ENCODE results near the gene TANGO6. TPM values are rescaled to one million over a fixed set of nuclear protein-coding genes. Genes with fewer than 3 reads are reported as not detected.
"Not testable (repeated sequence)": the region's sequence is repeated elsewhere in the genome, so short reads cannot be mapped to it uniquely, and the experiment has no call there.

The TANGO6 gene
- total RNA-seq, 2 donors from 2014 or later, result 9.6 to 15.3 TPM

GRCh38 chr16:69049146-69049545, 205.8 kb downstream of the TANGO6 start:
- no peaks in the 10 kb centered on the region for H3K27me3 Mint-ChIP-seq (ENCODE audit: insufficient read depth)
- H3K4me1 ChIP-seq (ENCODE audit: control insufficient read depth, insufficient read depth, low read length), result no peaks in the 10 kb centered on the region
- DNase-seq, result no peak
- no peak overlapping the region for H3K27ac Mint-ChIP-seq
- H3K4me3 Mint-ChIP-seq, result no peak overlapping the region
- H3K27me3 ChIP-seq (ENCODE audit: control insufficient read depth, insufficient read depth, low read length, poor library complexity, severe bottlenecking), result no peaks in the 10 kb centered on the region
- no peak for TF ChIP-seq CTCF (conservative IDR thresholded peaks at IDR 0.05)
- H3K36me3 ChIP-seq (ENCODE audit: control insufficient read depth, insufficient read depth, low read length), result no peaks in the 10 kb centered on the region
- WGBS, 2 experiments (ENCODE audit: insufficient coverage in 1 of 2, insufficient read length in 1 of 2), result 99 to 100% methylated on average over 2 to 5 of the region's 5 CpGs
- H3K27ac ChIP-seq (ENCODE audit: low read depth, low read length), result no peak overlapping the region
- no peaks in the 10 kb centered on the region for H3K9me3 ChIP-seq (ENCODE audit: control insufficient read depth, low read length)
- no peak overlapping the region for H3K9ac ChIP-seq (ENCODE audit: extremely low read depth, low read length, poor library complexity, severe bottlenecking)
- no peaks in the 10 kb centered on the region for H3K36me3 Mint-ChIP-seq (ENCODE audit: low read depth)
- no peaks in the 10 kb centered on the region for H3K9me3 Mint-ChIP-seq
- H3K4me1 Mint-ChIP-seq, result no peaks in the 10 kb centered on the region
- H3K4me3 ChIP-seq (ENCODE audit: low read length), result no peak overlapping the region

GRCh38 chr16:69049603-69050375, 206.5 kb downstream of the TANGO6 start:
- Mint-ChIP-seq H3K4me1 (peaks cover under 1% of the 10 kb centered on the region), H3K4me3 (no peak overlapping the region), H3K27ac (no peak overlapping the region), H3K27me3 (ENCODE audit: insufficient read depth) (no peaks in the 10 kb centered on the region), H3K36me3 (ENCODE audit: low read depth) (no peaks in the 10 kb centered on the region), H3K9me3 (no peaks in the 10 kb centered on the region)
- no peak for DNase-seq
- TF ChIP-seq CTCF (conservative IDR thresholded peaks at IDR 0.05), result no peak
- Histone ChIP-seq H3K4me3 (ENCODE audit: low read length) (no peak overlapping the region), H3K9me3 (ENCODE audit: control insufficient read depth, low read length) (no peaks in the 10 kb centered on the region), H3K27ac (ENCODE audit: low read depth, low read length) (no peak overlapping the region), H3K9ac (ENCODE audit: extremely low read depth, low read length, poor library complexity, severe bottlenecking) (no peak overlapping the region), H3K4me1 (ENCODE audit: control insufficient read depth, insufficient read depth, low read length) (no peaks in the 10 kb centered on the region), H3K27me3 (ENCODE audit: control insufficient read depth, insufficient read depth, low read length, poor library complexity, severe bottlenecking) (no peaks in the 10 kb centered on the region), H3K36me3 (ENCODE audit: control insufficient read depth, insufficient read depth, low read length) (no peaks in the 10 kb centered on the region)
- 94 to 98% methylated on average over 5 of the region's 5 CpGs for WGBS, 2 experiments (ENCODE audit: insufficient coverage in 1 of 2, insufficient read length in 1 of 2)

DNA sequence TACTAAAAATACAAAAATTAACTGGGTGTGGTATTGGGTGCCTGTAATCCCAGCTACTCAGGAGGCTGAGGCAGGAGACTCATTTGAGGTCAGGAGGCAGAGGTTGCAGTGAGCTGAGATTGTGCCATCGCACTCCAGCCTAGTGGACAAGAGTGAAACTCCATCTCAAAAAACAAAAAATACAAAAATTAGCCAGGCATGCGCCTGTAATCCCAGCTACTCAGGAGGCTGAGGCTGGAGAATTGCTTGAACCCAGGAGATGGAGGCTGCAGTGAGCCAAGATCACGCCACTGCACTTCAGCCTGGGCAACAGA, 208.1 kb downstream of the TANGO6 start:
- peak; percentile 53 for TF ChIP-seq CTCF (conservative IDR thresholded peaks at IDR 0.05)
- 93% methylated on average over 3 of the region's 3 CpGs; no CpG with 5 or more reads in 1 of the 2 experiments for WGBS, 2 experiments (ENCODE audit: insufficient coverage in 1 of 2, insufficient read length in 1 of 2)
- H3K9ac ChIP-seq (ENCODE audit: extremely low read depth, low read length, poor library complexity, severe bottlenecking); H3K36me3 ChIP-seq (ENCODE audit: control insufficient read depth, insufficient read depth, low read length); H3K27me3 ChIP-seq (ENCODE audit: control insufficient read depth, insufficient read depth, low read length, poor library complexity, severe bottlenecking); H3K4me3 ChIP-seq (ENCODE audit: low read length); H3K27ac ChIP-seq (ENCODE audit: low read depth, low read length); H3K36me3 Mint-ChIP-seq (ENCODE audit: low read depth); H3K4me1 ChIP-seq (ENCODE audit: control insufficient read depth, insufficient read depth, low read length); H3K4me3 Mint-ChIP-seq; DNase-seq; H3K4me1 Mint-ChIP-seq; H3K9me3 Mint-ChIP-seq; H3K27me3 Mint-ChIP-seq (ENCODE audit: insufficient read depth); H3K27ac Mint-ChIP-seq; H3K9me3 ChIP-seq (ENCODE audit: control insufficient read depth, low read length): not testable (repeated sequence)
